Measurements from ENCODE around the gene NEK11. TPM values are rescaled to one million over a fixed set of nuclear protein-coding genes. Genes with fewer than 3 reads are reported as not detected.

NEK11 gene
- total and polyA plus RNA-seq, 9 of the 15 experiments (the other 6 are each of a cell fraction or from before 2014, with no cell fraction given): 0.28 to 1.5 (median 0.87) TPM

- CTCF ChIA-PET (ENCODE audit: low intra/inter-chr PET ratio): no interaction called here
- no peak for ATAC-seq
- no peaks in the 10 kb centered on the region for H4K20me1 ChIP-seq (replicated peaks; ENCODE audit: control insufficient read depth, insufficient read depth, low read length)
- in situ Hi-C loops (cut with MboI) (loop anchor here (25.0 kb wide), 2 partner anchors 450 to 975 kb away; no protein-coding TSS in a partner anchor), intact Hi-C loops (cut with micrococcal nuclease) (no loop called here)
- TF ChIP-seq HNRNPUL1 (IDR thresholded peaks at IDR 0.05; ENCODE audit: low read length) (no peak), ZNF184 (CRISPR knock-in tag; IDR thresholded peaks at IDR 0.05) (no peak), NCOR1 (IDR thresholded peaks at IDR 0.05) (no peak), SMARCB1 (IDR thresholded peaks at IDR 0.05; ENCODE audit: insufficient read length, low read depth) (no peak), ELK1 (CRISPR knock-in tag; IDR thresholded peaks at IDR 0.05) (no peak), ZC3H8 (IDR thresholded peaks at IDR 0.05) (no peak), CBX2 (IDR thresholded peaks at IDR 0.05; ENCODE audit: insufficient read depth, low read length, poor library complexity, severe bottlenecking) (no peak), SRF (CRISPR knock-in tag; IDR thresholded peaks at IDR 0.05) (no peak), FOXO4 (CRISPR knock-in tag; IDR thresholded peaks at IDR 0.05) (no peak)
- TF ChIP-seq, protein P1, sequence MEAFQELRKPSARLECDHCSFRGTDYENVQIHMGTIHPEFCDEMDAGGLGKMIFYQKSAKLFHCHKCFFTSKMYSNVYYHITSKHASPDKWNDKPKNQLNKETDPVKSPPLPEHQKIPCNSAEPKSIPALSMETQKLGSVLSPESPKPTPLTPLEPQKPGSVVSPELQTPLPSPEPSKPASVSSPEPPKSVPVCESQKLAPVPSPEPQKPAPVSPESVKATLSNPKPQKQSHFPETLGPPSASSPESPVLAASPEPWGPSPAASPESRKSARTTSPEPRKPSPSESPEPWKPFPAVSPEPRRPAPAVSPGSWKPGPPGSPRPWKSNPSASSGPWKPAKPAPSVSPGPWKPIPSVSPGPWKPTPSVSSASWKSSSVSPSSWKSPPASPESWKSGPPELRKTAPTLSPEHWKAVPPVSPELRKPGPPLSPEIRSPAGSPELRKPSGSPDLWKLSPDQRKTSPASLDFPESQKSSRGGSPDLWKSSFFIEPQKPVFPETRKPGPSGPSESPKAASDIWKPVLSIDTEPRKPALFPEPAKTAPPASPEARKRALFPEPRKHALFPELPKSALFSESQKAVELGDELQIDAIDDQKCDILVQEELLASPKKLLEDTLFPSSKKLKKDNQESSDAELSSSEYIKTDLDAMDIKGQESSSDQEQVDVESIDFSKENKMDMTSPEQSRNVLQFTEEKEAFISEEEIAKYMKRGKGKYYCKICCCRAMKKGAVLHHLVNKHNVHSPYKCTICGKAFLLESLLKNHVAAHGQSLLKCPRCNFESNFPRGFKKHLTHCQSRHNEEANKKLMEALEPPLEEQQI (IDR thresholded peaks at IDR 0.05): no peak
- no peaks in the 10 kb centered on the region for H3K4me1 ChIP-seq (replicated peaks in 1 of 2; ENCODE audit: control insufficient read depth in 2 of 2, insufficient read depth in 2 of 2, low read length in 2 of 2)
- no peak overlapping the region for H3K9ac ChIP-seq (ENCODE audit: insufficient read depth in 1 of 2, low read depth in 2 of 2, low read length in 2 of 2)
- no peak overlapping the region for H3K27ac ChIP-seq (ENCODE audit: extremely low read depth, low read depth, low read length)
- H3K27me3 ChIP-seq (ENCODE audit: control insufficient read depth in 2 of 2, insufficient read depth in 2 of 2, low read length in 2 of 2): no peaks in the 10 kb centered on the region
- no peaks in the 10 kb centered on the region for H3K36me3 ChIP-seq (ENCODE audit: control insufficient read depth, insufficient read depth, low read length)
- no peak for DNase-seq (ENCODE audit: extremely low read depth in 1 of 4, low spot score in 3 of 4)
- no peak overlapping the region for H3K4me2 ChIP-seq (ENCODE audit: insufficient read depth, low read length)
- POLR2A ChIA-PET: interaction anchor here (1.3 kb wide), 1 partner anchor 11 kb away, joined by 3 read pairs; the partner anchor contains the start of genes ASTE1 and NEK11
- no peak for FAIRE-seq
- no peaks in the 10 kb centered on the region for H3K79me2 ChIP-seq (ENCODE audit: control insufficient read depth, insufficient read depth, low read length)
- no peaks in the 10 kb centered on the region for H3K9me3 ChIP-seq (replicated peaks; ENCODE audit: control insufficient read depth, insufficient read depth, low read depth, low read length)
- 22% methylated on average over 5 of the region's 5 CpGs for WGBS (ENCODE audit: insufficient coverage, low coverage, missing lambda C conversion rate)
- H3K4me3 ChIP-seq: no peak overlapping the region
- H3K9me1 ChIP-seq (ENCODE audit: control insufficient read depth, insufficient read depth, low read length): no peaks in the 10 kb centered on the region
- no peak overlapping the region for H2AFZ ChIP-seq (ENCODE audit: low read depth, low read length)
- no TSS peak for BruUV-seq (replicated peaks)
Measured at GRCh38 chr3:131036986-131037385, 10.3 kb downstream of the NEK11 start.
